Measurements from ENCODE around the gene TMEM182.

TMEM182 gene, protein sequence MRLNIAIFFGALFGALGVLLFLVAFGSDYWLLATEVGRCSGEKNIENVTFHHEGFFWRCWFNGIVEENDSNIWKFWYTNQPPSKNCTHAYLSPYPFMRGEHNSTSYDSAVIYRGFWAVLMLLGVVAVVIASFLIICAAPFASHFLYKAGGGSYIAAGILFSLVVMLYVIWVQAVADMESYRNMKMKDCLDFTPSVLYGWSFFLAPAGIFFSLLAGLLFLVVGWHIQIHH

DNA sequence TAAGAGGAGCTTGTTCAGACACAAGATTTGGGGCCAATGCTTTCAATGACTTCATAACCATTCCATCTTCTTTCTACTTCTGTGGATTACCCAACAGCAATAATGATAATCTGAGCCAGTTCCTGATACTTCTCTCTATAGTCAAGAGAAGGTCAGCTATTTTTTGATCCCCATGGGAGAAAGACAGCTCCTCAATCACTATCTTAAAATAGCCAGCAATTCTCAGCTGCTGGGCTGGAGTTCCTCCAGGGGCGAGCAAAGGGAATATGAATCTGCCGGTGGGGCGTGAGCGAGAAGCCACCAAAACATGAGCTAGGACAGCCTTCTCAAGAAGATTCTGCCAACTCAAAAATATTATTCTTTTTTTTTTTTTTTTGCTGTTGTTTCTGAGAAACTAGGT, at the start of gene TMEM182:
Gene TMEM182, plus strand, starts transcription at position 269 of the 400 bp plus-strand sequence. CDS start 187 bp downstream, outside the sequence.
- no peak for DNase-seq (ENCODE audit: low read depth)
- no peak within 1 kb of the TSS for H3K4me3 ChIP-seq (ENCODE audit: control insufficient read depth, low read depth, low read length)
- TF ChIP-seq, protein P1, sequence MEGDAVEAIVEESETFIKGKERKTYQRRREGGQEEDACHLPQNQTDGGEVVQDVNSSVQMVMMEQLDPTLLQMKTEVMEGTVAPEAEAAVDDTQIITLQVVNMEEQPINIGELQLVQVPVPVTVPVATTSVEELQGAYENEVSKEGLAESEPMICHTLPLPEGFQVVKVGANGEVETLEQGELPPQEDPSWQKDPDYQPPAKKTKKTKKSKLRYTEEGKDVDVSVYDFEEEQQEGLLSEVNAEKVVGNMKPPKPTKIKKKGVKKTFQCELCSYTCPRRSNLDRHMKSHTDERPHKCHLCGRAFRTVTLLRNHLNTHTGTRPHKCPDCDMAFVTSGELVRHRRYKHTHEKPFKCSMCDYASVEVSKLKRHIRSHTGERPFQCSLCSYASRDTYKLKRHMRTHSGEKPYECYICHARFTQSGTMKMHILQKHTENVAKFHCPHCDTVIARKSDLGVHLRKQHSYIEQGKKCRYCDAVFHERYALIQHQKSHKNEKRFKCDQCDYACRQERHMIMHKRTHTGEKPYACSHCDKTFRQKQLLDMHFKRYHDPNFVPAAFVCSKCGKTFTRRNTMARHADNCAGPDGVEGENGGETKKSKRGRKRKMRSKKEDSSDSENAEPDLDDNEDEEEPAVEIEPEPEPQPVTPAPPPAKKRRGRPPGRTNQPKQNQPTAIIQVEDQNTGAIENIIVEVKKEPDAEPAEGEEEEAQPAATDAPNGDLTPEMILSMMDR (IDR thresholded peaks at IDR 0.05; ENCODE audit: control insufficient read depth, insufficient read depth, low read depth, low read length, missing control alignments): no peak

- DNase-seq (ENCODE audit: low read depth): peak; percentile 37
- no peak overlapping the region for H3K4me3 ChIP-seq (ENCODE audit: control insufficient read depth, low read depth, low read length)
- TF ChIP-seq, protein P1 (IDR thresholded peaks at IDR 0.05; ENCODE audit: control insufficient read depth, insufficient read depth, low read depth, low read length, missing control alignments): no peak
Observed at GRCh38 chr2:102717308-102718018, 44.4 kb upstream of the TMEM182 start.

GRCh38 chr2:102718387-102719316, 43.2 kb upstream of the TMEM182 start:
- no peak overlapping the region for H3K4me3 ChIP-seq (ENCODE audit: control insufficient read depth, low read depth, low read length)
- no peak for DNase-seq (ENCODE audit: low read depth)
- TF ChIP-seq, protein P1 (IDR thresholded peaks at IDR 0.05; ENCODE audit: control insufficient read depth, insufficient read depth, low read depth, low read length, missing control alignments): no peak

GRCh38 chr2:102724016-102724490, 37.8 kb upstream of the TMEM182 start:
- TF ChIP-seq, protein P1 (IDR thresholded peaks at IDR 0.05; ENCODE audit: control insufficient read depth, insufficient read depth, low read depth, low read length, missing control alignments): no peak
- H3K4me3 ChIP-seq (ENCODE audit: control insufficient read depth, low read depth, low read length): no peak overlapping the region
- DNase-seq (ENCODE audit: low read depth): no peak

GRCh38 chr2:102724553-102724952, 37.3 kb upstream of the TMEM182 start:
- DNase-seq (ENCODE audit: low read depth): no peak
- TF ChIP-seq, protein P1 (IDR thresholded peaks at IDR 0.05; ENCODE audit: control insufficient read depth, insufficient read depth, low read depth, low read length, missing control alignments): no peak
- no peak overlapping the region for H3K4me3 ChIP-seq (ENCODE audit: control insufficient read depth, low read depth, low read length)

Data from AG09309 (cell line).